ENCODE data around the gene TCF7L1. TPM values are rescaled to one million over a fixed set of nuclear protein-coding genes. Genes with fewer than 3 reads are reported as not detected.
A peak's percentile ranks its signal among the peaks of the same experiment; 100 is the strongest.
"Not testable (repeated sequence)": the region's sequence is repeated elsewhere in the genome, so short reads cannot be mapped to it uniquely, and the experiment has no call there.

The TCF7L1 gene
- total and polyA plus RNA-seq, 12 donors = 4.5 to 10.9 (median 6.3) TPM

- no peak for DNase-seq
- Histone ChIP-seq H3K27ac (peak overlapping the region in 1 of 10 donors; percentile 20), H3K4me1 (peaks cover 0 to 32% (median 5%) of the 10 kb centered on the region in 9 donors), H3K4me3 (no peak overlapping the region), H3K27me3 (no peaks in the 10 kb centered on the region), H3K36me3 (peaks cover 0 to 11% (median 0%) of the 10 kb centered on the region in 9 donors), H3K9me3 (no peaks in the 10 kb centered on the region)
- no peak for TF ChIP-seq CTCF (IDR thresholded peaks at IDR 0.05)
- 54 to 69% methylated on average over 5 of the region's 5 CpGs for WGBS, 2 donors
- intact Hi-C loops (cut with DNase I) = no loop called here
- peak in 2 of 8 donors; percentile 46 to 86 for ATAC-seq
Measured at GRCh38 chr2:85195956-85196355, 62.8 kb downstream of the TCF7L1 start.

GRCh38 chr2:85199698-85200097, 66.5 kb downstream of the TCF7L1 start:
- H3K27ac ChIP-seq = no peak overlapping the region
- TF ChIP-seq CTCF (IDR thresholded peaks at IDR 0.05) = no peak
- ATAC-seq = peak in 1 of 8 donors; percentile 62
- no peaks in the 10 kb centered on the region for H3K9me3 ChIP-seq
- no peak for DNase-seq
- no peaks in the 10 kb centered on the region for H3K36me3 ChIP-seq
- H3K4me1 ChIP-seq = peaks cover 0 to 26% (median 3%) of the 10 kb centered on the region in 9 donors
- H3K4me3 ChIP-seq = no peak overlapping the region
- WGBS, 2 donors = 82 to 84% methylated on average over 3 of the region's 3 CpGs
- intact Hi-C loops (cut with DNase I) = no loop called here
- H3K27me3 ChIP-seq = no peaks in the 10 kb centered on the region

- 90 to 96% methylated on average over 1 of the region's 1 CpG for WGBS, 2 donors
- Histone ChIP-seq H3K36me3 (no peaks in the 10 kb centered on the region), H3K4me1 (peaks cover 0 to 33% (median 16%) of the 10 kb centered on the region in 9 donors), H3K27ac (no peak overlapping the region), H3K4me3 (no peak overlapping the region), H3K9me3 (no peaks in the 10 kb centered on the region), H3K27me3 (no peaks in the 10 kb centered on the region)
- ATAC-seq (no peak), DNase-seq (no peak)
- intact Hi-C loops (cut with DNase I) = no loop called here
- TF ChIP-seq CTCF (IDR thresholded peaks at IDR 0.05) = no peak
Measured at GRCh38 chr2:85209887-85210286, 76.7 kb downstream of the TCF7L1 start.

- DNase-seq (no peak), ATAC-seq (no peak)
- Histone ChIP-seq H3K9me3 (no peaks in the 10 kb centered on the region), H3K27ac (no peak overlapping the region), H3K4me1 (peaks cover 3 to 39% (median 22%) of the 10 kb centered on the region in 9 donors), H3K4me3 (no peak overlapping the region), H3K27me3 (no peaks in the 10 kb centered on the region), H3K36me3 (no peaks in the 10 kb centered on the region)
- TF ChIP-seq CTCF (IDR thresholded peaks at IDR 0.05) = no peak
- intact Hi-C loops (cut with DNase I) = no loop called here
- WGBS, 2 donors = 87 to 88% methylated on average over 7 of the region's 7 CpGs
Measured at GRCh38 chr2:85210511-85210910, 77.3 kb downstream of the TCF7L1 start.

- DNase-seq; H3K4me3 ChIP-seq; intact Hi-C loops (cut with DNase I); H3K27ac ChIP-seq; H3K36me3 ChIP-seq; H3K27me3 ChIP-seq; H3K9me3 ChIP-seq; ATAC-seq: not testable (repeated sequence)
- WGBS, 2 donors = 97% methylated on average over 9 of the region's 9 CpGs
- H3K4me1 ChIP-seq = peaks cover 5 to 48% (median 33%) of the 10 kb centered on the region in 9 donors
Measured at GRCh38 chr2:85211606-85212005, 78.4 kb downstream of the TCF7L1 start.
